Measurements from ENCODE around the gene ZNF30. TPM values are rescaled to one million over a fixed set of nuclear protein-coding genes. Genes with fewer than 3 reads are reported as not detected.
"Not testable (repeated sequence)": the region's sequence is repeated elsewhere in the genome, so short reads cannot be mapped to it uniquely, and the experiment has no call there.

Gene ZNF30
- 1 to 10 TPM; 4.7 to 6.1 (median 4.8) TPM for total RNA-seq

DNA sequence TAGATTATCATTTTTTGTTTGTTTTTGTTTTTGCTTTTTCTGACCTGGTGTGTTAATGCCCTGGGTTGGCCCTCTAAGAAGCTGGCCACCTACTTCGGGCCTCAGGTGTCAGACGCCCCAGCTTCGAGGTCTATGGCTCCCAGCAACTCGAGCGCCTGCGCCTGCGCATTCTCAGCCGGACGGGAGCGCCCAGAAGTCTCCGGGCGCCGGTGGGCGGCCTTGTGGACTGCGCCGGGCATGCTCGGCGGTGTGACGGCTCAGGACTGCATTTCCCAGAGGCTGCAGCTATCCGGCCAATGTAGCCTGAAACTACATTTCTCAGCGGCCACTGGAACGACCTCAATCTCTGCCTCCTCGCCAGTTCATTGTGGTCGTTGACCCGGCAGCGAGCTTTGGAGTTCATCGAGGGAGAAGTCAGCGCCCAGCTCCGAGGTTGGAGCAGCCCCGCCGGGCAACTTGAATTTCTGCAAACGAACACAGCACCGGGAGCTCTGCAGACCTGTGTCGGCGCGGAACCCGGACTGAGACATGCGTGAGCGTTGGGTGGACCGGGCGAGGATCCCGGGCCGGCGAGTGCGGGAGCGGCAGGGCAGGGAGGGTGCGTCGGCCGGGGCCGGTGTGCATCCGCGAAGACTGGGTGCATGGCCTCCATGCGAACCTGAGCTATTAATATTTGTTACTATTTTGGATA is at the start of gene ZNF30:
Gene ZNF30 (plus strand): TSS at position 219 of the 691 bp plus-strand sequence. CDS start 3,045 bp downstream, outside the sequence.
- H3K4me3 Mint-ChIP-seq: peak within 1 kb of the TSS; percentile 89
- peaks cover 11% of the 10 kb centered on the region for H3K36me3 Mint-ChIP-seq (ENCODE audit: insufficient read depth)
- peaks cover 2% of the 10 kb centered on the region for H3K27me3 Mint-ChIP-seq (ENCODE audit: low read depth)
- H3K9me3 Mint-ChIP-seq: no peaks in the 10 kb centered on the region
- peaks cover 16% of the 10 kb centered on the region for H3K4me1 Mint-ChIP-seq (ENCODE audit: low read depth)
- ATAC-seq: peak; percentile 100
- peak; percentile 72 for DNase-seq

DNA sequence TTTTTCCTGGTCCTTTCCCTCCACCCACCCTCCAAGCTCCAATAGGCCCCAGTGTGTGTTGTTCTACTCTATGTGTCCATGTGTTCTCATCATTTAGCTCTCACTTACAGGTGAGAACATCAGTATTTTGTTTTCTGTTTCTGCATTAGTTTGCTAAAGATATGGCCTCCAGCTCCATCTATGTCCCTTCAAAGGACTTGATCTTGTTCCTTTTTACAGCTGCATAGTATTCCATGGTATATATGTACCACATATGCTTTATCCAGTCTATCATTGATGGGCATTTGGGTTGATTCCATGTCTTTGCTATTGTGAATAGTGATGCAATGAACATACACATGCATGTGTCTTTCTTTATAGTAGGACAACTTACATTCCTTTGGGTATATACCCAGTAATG is 47.1 kb upstream of the ZNF30 start:
- Mint-ChIP-seq H3K27me3 (ENCODE audit: low read depth) (peaks cover 5% of the 10 kb centered on the region), H3K36me3 (ENCODE audit: insufficient read depth) (peaks cover 3% of the 10 kb centered on the region), H3K9me3 (peaks cover 7% of the 10 kb centered on the region), H3K4me3 (no peak overlapping the region), H3K4me1 (ENCODE audit: low read depth) (no peaks in the 10 kb centered on the region)
- no peak for DNase-seq
- ATAC-seq: no peak

DNA sequence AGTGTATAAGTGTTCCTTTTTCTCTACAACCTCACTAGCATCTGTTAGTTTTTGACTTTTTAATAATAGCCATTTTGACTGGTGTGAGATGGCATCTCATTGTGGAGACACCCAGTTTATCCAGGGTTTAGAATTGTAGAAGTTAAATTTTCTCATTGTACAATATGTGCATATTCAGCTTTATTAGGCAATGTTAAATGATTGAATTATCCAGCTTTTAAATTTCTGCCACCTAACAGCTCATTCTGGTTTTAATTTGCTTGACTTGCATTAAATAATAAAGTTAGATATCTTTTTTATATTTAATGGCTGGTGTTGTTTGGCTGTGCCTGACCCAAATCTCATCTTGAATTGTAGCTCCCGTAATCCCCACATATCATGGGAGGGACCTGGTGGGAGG is 46.7 kb upstream of the ZNF30 start:
- no peak overlapping the region for H3K4me3 Mint-ChIP-seq
- ATAC-seq (no peak), DNase-seq (no peak)
- peaks cover 5% of the 10 kb centered on the region for H3K27me3 Mint-ChIP-seq (ENCODE audit: low read depth)
- no peaks in the 10 kb centered on the region for H3K4me1 Mint-ChIP-seq (ENCODE audit: low read depth)
- H3K36me3 Mint-ChIP-seq (ENCODE audit: insufficient read depth): peaks cover 6% of the 10 kb centered on the region
- H3K9me3 Mint-ChIP-seq: peaks cover 12% of the 10 kb centered on the region

DNA sequence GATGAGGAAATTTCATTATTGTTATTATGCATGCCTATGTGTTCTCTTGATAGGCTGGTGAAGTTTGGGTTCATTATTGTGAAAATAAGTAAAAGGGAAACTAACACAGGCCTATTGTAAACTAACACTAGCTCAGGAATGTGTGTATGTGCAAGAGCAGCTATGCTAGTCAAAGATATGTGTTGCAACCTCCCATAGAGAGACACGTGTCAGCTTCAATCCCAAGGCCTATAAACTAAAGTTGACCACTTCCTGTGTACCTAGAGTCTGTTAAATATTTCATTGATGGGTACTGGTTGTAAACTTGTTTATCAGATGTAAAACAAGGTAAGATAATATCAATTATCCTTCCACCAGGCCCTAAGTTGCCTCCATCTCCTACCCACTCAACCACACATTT is 44.7 kb upstream of the ZNF30 start:
- no peaks in the 10 kb centered on the region for H3K4me1 Mint-ChIP-seq (ENCODE audit: low read depth)
- no peak overlapping the region for H3K4me3 Mint-ChIP-seq
- H3K9me3 Mint-ChIP-seq: peaks cover 29% of the 10 kb centered on the region
- ATAC-seq (no peak), DNase-seq (no peak)
- H3K27me3 Mint-ChIP-seq (ENCODE audit: low read depth): peaks cover 5% of the 10 kb centered on the region
- peaks cover 13% of the 10 kb centered on the region for H3K36me3 Mint-ChIP-seq (ENCODE audit: insufficient read depth)

DNA sequence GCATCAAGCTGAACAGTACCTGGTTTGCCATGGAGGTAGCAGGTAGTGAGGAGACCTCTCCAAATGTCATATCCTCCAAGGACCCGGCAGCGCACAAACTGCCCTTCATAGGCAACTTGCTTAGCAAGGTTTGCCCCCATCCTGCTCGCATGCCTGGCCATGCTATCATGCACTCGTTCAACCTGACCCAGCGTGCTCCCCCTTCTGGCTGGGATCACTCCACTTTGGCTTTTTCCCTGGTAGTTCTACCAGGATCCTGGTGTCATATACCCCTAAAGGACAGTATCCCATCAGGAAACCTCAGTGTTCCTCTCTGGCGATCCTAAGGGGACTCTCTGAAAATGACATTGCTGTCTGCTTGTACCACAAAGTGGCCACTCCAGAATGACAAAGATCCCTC is 38.6 kb upstream of the ZNF30 start:
- Mint-ChIP-seq H3K4me1 (ENCODE audit: low read depth) (no peaks in the 10 kb centered on the region), H3K27me3 (ENCODE audit: low read depth) (peaks cover 4% of the 10 kb centered on the region), H3K4me3 (no peak overlapping the region), H3K36me3 (ENCODE audit: insufficient read depth) (peaks cover 15% of the 10 kb centered on the region), H3K9me3 (peaks cover 34% of the 10 kb centered on the region)
- ATAC-seq (no peak), DNase-seq (no peak)

DNA sequence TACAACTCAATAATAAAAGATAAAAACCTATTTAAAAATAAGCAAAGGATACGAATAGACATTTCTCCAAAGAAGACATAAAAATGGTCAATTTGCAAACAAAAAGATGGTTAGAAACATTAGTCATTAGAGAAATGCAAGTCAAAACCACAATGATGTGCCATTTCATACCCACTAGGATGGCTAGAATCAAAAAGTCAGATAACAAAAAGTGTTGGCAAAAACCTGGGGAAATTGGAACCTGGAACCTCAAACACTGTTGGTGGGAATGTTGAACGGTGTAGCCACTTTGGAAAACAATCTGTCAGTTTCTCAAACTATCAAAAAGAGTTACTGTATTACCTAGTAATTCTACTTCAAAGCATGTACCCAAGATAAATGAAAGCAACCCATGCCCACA is 26.5 kb upstream of the ZNF30 start:
- ATAC-seq (no peak), DNase-seq (no peak)
- Mint-ChIP-seq H3K4me1 (ENCODE audit: low read depth) (peaks cover 6% of the 10 kb centered on the region), H3K27me3 (ENCODE audit: low read depth) (peaks cover 15% of the 10 kb centered on the region), H3K36me3 (ENCODE audit: insufficient read depth) (no peaks in the 10 kb centered on the region), H3K9me3 (peaks cover 4% of the 10 kb centered on the region), H3K4me3 (no peak overlapping the region)

DNA sequence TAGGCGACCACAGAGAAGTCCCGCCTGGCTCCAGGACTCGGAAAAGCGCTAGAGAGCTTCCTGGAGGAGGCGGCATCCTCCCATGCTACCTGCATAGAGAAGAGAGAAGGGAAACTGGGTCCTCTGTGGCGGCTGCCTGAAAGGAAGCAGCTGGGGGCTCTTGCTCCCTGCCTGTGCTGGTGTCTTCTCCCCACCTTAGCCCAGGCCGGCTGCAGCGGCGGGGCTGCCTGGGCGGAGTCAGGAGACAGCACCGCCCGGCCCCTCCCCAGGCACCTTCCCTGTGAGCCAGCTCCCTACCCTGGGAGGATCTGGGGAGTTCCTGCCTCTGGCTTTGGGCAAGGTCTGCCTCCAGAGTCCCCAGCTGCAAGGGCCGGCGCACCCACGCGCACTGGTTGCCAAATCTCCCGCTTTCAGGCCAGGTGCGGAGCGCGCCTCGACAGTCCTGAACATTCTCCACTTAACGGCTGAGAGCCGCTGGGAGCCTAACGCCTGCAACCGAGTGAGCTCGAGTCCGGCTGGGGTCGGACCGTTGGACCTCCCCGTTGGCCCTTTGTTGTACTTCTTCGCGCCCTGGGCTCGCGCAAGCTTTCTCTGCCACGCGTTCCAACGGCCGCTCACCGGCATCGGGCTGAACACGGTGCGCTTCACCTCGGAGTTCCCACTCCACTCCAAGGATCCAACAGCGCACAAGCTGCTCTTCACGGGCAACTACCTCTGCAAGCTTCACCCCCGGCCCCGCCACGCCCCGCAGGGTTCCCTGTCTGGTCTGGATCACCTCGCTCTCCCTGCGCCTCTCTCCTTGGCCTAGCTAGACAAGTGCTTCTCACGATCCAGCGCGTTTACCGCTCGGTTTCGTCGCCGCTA is 21.8 kb upstream of the ZNF30 start:
- Mint-ChIP-seq H3K27me3 (ENCODE audit: low read depth) (peaks cover 42% of the 10 kb centered on the region), H3K4me3 (peak overlapping the region; percentile 8)
- ATAC-seq: peak in 1 of 2 donors; percentile 37

DNA sequence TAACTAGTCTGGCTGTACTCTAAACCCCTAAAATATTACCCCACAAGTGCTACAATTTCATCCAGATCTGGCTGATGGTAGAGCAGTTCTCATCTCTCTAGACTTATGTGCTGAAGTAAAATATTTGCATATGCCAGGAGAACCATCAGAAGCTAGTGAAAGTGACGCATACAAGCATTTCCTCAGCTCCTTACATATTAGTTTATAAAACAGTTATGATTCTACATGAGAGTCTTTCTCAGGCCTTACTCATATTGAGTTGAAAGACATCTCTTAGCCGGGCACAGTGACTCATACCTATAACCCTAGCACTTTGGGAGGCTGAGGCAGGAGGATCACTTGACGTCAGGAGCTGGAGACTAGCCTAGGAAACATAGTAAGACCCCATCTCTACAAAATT is 15.9 kb upstream of the ZNF30 start:
- no peak overlapping the region for H3K4me3 Mint-ChIP-seq
- no peaks in the 10 kb centered on the region for H3K36me3 Mint-ChIP-seq (ENCODE audit: insufficient read depth)
- H3K4me1 Mint-ChIP-seq (ENCODE audit: low read depth): no peaks in the 10 kb centered on the region
- H3K27me3 Mint-ChIP-seq (ENCODE audit: low read depth): peaks cover 32% of the 10 kb centered on the region
- ATAC-seq: no peak
- no peaks in the 10 kb centered on the region for H3K9me3 Mint-ChIP-seq
- no peak for DNase-seq

More for the DNA sequence above, 21.8 kb upstream of the ZNF30 start:
- H3K36me3 Mint-ChIP-seq (ENCODE audit: insufficient read depth): no peaks in the 10 kb centered on the region
- peaks cover 6% of the 10 kb centered on the region for H3K4me1 Mint-ChIP-seq (ENCODE audit: low read depth)
- no peak for DNase-seq
- no peaks in the 10 kb centered on the region for H3K9me3 Mint-ChIP-seq

DNA sequence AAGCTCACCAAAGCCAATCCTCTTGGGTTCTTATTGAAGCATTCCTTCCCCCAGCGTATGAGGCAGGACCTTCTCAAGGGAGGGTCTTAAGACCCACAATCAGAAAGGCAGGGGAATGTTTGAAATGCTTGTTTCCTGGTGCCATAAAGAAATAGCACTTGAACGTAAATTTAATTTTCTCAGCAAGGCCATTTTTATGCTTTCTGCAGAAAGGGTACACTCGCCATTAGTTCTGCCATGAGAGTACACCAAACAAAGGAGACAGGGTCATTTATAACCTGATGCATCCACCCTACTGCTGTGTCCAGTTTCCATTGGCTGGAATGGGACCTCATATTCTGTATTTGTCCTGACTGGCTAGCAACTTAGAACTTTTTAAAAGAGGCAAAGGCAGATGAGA is 9.6 kb upstream of the ZNF30 start:
- not testable (repeated sequence) for H3K4me3 Mint-ChIP-seq; H3K27me3 Mint-ChIP-seq (ENCODE audit: low read depth); DNase-seq; ATAC-seq; H3K36me3 Mint-ChIP-seq (ENCODE audit: insufficient read depth); H3K4me1 Mint-ChIP-seq (ENCODE audit: low read depth)
- H3K9me3 Mint-ChIP-seq: peaks cover 12% of the 10 kb centered on the region

DNA sequence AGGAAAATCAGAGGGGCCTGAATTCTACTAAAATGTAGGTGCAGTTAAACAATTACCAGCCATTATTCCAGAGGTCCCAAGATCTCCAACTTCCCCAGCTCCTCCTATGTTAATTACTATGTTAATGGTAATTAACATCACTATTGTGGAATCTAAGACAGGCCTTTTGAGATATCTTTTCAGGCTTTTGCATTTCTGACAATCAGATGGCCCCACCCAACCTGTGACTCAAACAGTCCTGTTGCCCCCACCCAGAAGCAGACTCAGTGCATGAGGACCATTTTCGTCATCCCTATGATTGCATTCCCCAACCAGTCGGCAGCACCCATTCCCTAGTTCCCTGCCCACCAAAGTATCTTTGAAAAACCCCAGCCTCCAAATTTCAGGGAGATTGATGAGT is 8.5 kb upstream of the ZNF30 start:
- ATAC-seq (no peak), DNase-seq (no peak)
- Mint-ChIP-seq H3K9me3 (peaks cover 12% of the 10 kb centered on the region), H3K4me1 (ENCODE audit: low read depth) (no peaks in the 10 kb centered on the region), H3K4me3 (no peak overlapping the region), H3K27me3 (ENCODE audit: low read depth) (no peaks in the 10 kb centered on the region), H3K36me3 (ENCODE audit: insufficient read depth) (peaks cover 3% of the 10 kb centered on the region)

DNA sequence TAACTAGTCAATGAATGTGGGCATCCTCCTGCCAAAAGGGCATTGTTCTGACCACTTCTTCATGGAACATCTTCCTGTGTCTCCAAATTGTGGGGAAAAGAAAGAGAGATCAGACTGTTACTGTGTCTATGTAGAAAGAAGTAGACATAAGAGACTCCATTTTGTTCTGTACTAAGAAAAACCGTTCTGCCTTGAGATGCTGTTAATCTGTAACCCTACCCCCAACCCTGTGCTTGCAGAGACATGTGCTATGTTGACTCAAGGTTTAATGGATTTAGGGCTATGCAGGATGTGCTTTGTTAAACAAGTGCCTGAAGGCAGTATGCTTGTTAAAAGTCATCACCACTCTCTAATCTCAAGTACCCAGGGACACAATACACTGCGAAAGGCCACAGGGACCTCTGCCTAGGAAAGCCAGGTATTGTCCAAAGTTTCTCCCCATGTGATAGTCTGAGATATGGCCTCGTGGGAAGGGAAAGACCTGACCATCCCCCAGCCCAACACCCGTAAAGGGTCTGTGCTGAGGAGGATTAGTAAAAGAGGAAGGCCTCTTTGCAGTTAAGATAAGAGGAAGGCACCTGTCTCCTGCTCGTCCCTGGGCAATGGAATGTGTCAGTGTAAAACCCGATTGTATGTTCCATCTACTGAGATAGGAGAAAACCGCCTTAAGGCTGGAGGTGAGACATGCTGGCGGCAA is 6.5 kb upstream of the ZNF30 start:
- ATAC-seq; H3K36me3 Mint-ChIP-seq (ENCODE audit: insufficient read depth); H3K4me3 Mint-ChIP-seq; H3K4me1 Mint-ChIP-seq (ENCODE audit: low read depth); H3K27me3 Mint-ChIP-seq (ENCODE audit: low read depth); DNase-seq: not testable (repeated sequence)
- peaks cover 12% of the 10 kb centered on the region for H3K9me3 Mint-ChIP-seq

DNA sequence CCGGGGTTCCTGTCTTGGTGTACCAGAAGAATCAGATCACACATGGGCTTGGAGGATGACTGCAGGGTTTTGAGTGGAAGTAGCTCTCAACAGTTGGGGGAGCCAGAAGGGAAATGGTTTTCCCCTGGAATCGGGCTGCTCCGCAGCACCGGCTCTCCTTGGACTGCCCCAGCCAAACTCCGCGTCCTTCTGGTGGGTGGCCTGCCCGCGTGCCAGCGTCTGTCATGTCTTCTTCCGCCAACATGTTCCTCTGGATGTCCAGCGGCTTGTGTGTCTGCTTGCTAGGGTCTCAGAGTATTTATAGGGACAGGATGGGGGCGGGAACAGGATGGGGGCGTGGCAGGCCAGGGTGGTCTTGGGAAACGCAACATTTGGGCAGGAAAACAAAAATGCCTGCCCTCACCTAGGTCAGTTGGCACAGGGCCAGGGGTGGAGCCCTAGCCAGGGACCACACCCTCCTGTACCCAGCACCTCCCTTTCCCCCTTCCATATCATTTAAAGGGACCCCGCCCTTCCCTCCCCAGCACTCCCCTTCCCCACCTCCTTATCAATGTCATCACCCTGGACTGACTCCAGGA is 1.3 kb upstream of the ZNF30 start:
- Mint-ChIP-seq H3K9me3 (no peaks in the 10 kb centered on the region), H3K36me3 (ENCODE audit: insufficient read depth) (peaks cover 6% of the 10 kb centered on the region), H3K4me1 (ENCODE audit: low read depth) (peaks cover 16% of the 10 kb centered on the region), H3K27me3 (ENCODE audit: low read depth) (peaks cover 2% of the 10 kb centered on the region), H3K4me3 (no peak overlapping the region)
- ATAC-seq (no peak), DNase-seq (no peak)

DNA sequence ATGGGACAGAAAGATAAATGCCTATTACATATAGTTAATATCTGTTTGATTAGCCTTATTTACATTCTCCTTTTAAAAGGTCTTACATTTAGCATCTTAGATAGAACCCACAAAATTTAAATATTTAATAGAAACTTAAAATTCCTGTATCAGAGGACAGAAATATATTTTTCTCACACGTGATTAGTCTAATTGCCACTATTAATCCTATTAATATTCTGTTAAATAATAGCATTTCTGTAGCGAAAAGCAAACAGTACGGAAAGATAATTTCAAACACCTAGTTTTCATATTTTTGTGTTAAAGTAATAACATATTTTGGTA is 380 bp upstream of the ZNF30 start:
- Mint-ChIP-seq H3K4me1 (ENCODE audit: low read depth) (peaks cover 16% of the 10 kb centered on the region), H3K36me3 (ENCODE audit: insufficient read depth) (peaks cover 7% of the 10 kb centered on the region), H3K4me3 (peak overlapping the region; percentile 89), H3K9me3 (no peaks in the 10 kb centered on the region), H3K27me3 (ENCODE audit: low read depth) (peaks cover 2% of the 10 kb centered on the region)
- no peak for ATAC-seq
- no peak for DNase-seq

DNA sequence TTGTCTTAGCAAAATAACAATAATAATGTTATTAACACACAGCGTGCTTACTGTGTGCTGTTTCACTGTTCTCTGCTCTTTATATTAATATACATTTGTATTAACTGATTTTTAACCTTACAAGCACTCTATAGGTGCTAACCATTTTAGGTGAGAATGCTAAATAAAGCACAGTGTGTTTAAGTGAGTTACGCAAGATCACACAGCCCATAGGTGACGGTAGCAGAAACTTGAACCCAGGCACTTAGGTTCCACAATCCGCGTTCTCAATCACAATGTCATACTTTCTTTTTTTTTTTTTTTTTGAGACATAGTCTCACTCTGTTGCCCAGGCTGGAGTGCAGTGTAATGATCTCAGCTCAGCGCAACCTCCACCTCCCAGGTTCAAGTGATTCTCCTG is 5.8 kb downstream of the ZNF30 start:
- Mint-ChIP-seq H3K4me3 (no peak overlapping the region), H3K36me3 (ENCODE audit: insufficient read depth) (peaks cover 43% of the 10 kb centered on the region), H3K4me1 (ENCODE audit: low read depth) (peaks cover 4% of the 10 kb centered on the region), H3K27me3 (ENCODE audit: low read depth) (no peaks in the 10 kb centered on the region), H3K9me3 (peaks cover 9% of the 10 kb centered on the region)
- DNase-seq: no peak
- no peak for ATAC-seq
